HG02870 (cell line): ENCODE data around the gene ZMYND12.

Source experiments
- ATAC-seq: cut with Tn5 transposase; IDR thresholded peaks from one replicate; pipeline ENCODE4 v1.9.1; 2021; ENCODE audit warnings: mild to moderate bottlenecking, moderate library complexity; ENCODE audit not compliant: unreplicated experiment

The ZMYND12 gene

GRCh38 chr1:42392967-42393848, 62.6 kb downstream of the ZMYND12 start:
- no peak for ATAC-seq

GRCh38 chr1:42392255-42392654, 63.6 kb downstream of the ZMYND12 start:
- ATAC-seq = no peak

- no peak for ATAC-seq
Observed at GRCh38 chr1:42386051-42386450, 69.8 kb downstream of the ZMYND12 start.

- ATAC-seq = no peak
Observed at GRCh38 chr1:42385283-42385682, 70.5 kb downstream of the ZMYND12 start.

- ATAC-seq = no peak
Observed at GRCh38 chr1:42381280-42381673, 74.5 kb downstream of the ZMYND12 start.

GRCh38 chr1:42380586-42381279, 75.1 kb downstream of the ZMYND12 start, which contains the start of gene RIMKLA:
RIMKLA (plus strand) TSS chr1:42380792; CDS start chr1:42380935, 143 bp downstream.
- peak; percentile 78 for ATAC-seq
